ENCODE results near the gene DLGAP1. TPM values are rescaled to one million over a fixed set of nuclear protein-coding genes. Genes with fewer than 3 reads are reported as not detected.

Gene DLGAP1
- total RNA-seq, 3 donors from 2014 or later (not counting 1 experiment from before 2014, with no cell fraction given), result not detected

GRCh38 chr18:4385876-4386275 is 69.2 kb downstream of the DLGAP1 start:
- Mint-ChIP-seq H3K27me3 (ENCODE audit: low read depth in 2 of 2) (no peaks in the 10 kb centered on the region), H3K4me3 (no peak overlapping the region), H3K27ac (no peak overlapping the region), H3K9me3 (peaks cover 17 to 23% of the 10 kb centered on the region in 2 donors), H3K4me1 (no peaks in the 10 kb centered on the region), H3K36me3 (no peaks in the 10 kb centered on the region)
- 60% methylated on average over 3 of the region's 3 CpGs for WGBS (ENCODE audit: insufficient coverage)
- DNase-seq (no peak), ATAC-seq (no peak)
- Histone ChIP-seq H3K9me3 (ENCODE audit: control insufficient read depth, insufficient read depth, low read length) (no peaks in the 10 kb centered on the region), H3K27me3 (ENCODE audit: control insufficient read depth, insufficient read depth, low read length) (no peaks in the 10 kb centered on the region), H3K4me3 (ENCODE audit: low read length) (no peak overlapping the region), H3K36me3 (ENCODE audit: control insufficient read depth, insufficient read depth, low read length) (no peaks in the 10 kb centered on the region), H3K4me1 (ENCODE audit: control insufficient read depth, insufficient read depth, low read length) (no peaks in the 10 kb centered on the region), H3K27ac (ENCODE audit: low read length) (no peak overlapping the region)
- intact Hi-C loops (cut with micrococcal nuclease), result no loop called here
- no peak for TF ChIP-seq CTCF (IDR thresholded peaks at IDR 0.05)

- Histone ChIP-seq H3K9me3 (ENCODE audit: control insufficient read depth, insufficient read depth, low read length) (no peaks in the 10 kb centered on the region), H3K36me3 (ENCODE audit: control insufficient read depth, insufficient read depth, low read length) (no peaks in the 10 kb centered on the region), H3K4me3 (ENCODE audit: low read length) (no peak overlapping the region), H3K27ac (ENCODE audit: low read length) (no peak overlapping the region), H3K4me1 (ENCODE audit: control insufficient read depth, insufficient read depth, low read length) (no peaks in the 10 kb centered on the region), H3K27me3 (ENCODE audit: control insufficient read depth, insufficient read depth, low read length) (no peaks in the 10 kb centered on the region)
- H3K27me3 Mint-ChIP-seq (ENCODE audit: low read depth in 2 of 2), result no peaks in the 10 kb centered on the region
- H3K4me3 Mint-ChIP-seq, result no peak overlapping the region
- H3K4me1 Mint-ChIP-seq, result no peaks in the 10 kb centered on the region
- H3K36me3 Mint-ChIP-seq, result no peaks in the 10 kb centered on the region
- DNase-seq, result no peak
- WGBS (ENCODE audit: insufficient coverage), result 25% methylated on average over 1 of the region's 3 CpGs
- no peak for ATAC-seq
- H3K27ac Mint-ChIP-seq, result no peak overlapping the region
- intact Hi-C loops (cut with micrococcal nuclease), result no loop called here
- H3K9me3 Mint-ChIP-seq, result peaks cover 17 to 23% of the 10 kb centered on the region in 2 donors
- TF ChIP-seq CTCF (IDR thresholded peaks at IDR 0.05), result no peak
Observed at GRCh38 chr18:4384932-4385331, 70.2 kb downstream of the DLGAP1 start.

GRCh38 chr18:4374564-4374963 is 80.5 kb downstream of the DLGAP1 start:
- Histone ChIP-seq H3K27me3 (ENCODE audit: control insufficient read depth, insufficient read depth, low read length) (no peaks in the 10 kb centered on the region), H3K9me3 (ENCODE audit: control insufficient read depth, insufficient read depth, low read length) (no peaks in the 10 kb centered on the region), H3K4me3 (ENCODE audit: low read length) (no peak overlapping the region), H3K36me3 (ENCODE audit: control insufficient read depth, insufficient read depth, low read length) (no peaks in the 10 kb centered on the region), H3K27ac (ENCODE audit: low read length) (no peak overlapping the region), H3K4me1 (ENCODE audit: control insufficient read depth, insufficient read depth, low read length) (no peaks in the 10 kb centered on the region)
- Mint-ChIP-seq H3K4me3 (no peak overlapping the region), H3K36me3 (no peaks in the 10 kb centered on the region), H3K4me1 (no peaks in the 10 kb centered on the region), H3K9me3 (peaks cover 12 to 25% of the 10 kb centered on the region in 2 donors), H3K27me3 (ENCODE audit: low read depth in 2 of 2) (no peaks in the 10 kb centered on the region), H3K27ac (no peak overlapping the region)
- DNase-seq (no peak), ATAC-seq (no peak)
- WGBS (ENCODE audit: insufficient coverage), result no CpG with 5 or more reads among the region's 1 CpG
- TF ChIP-seq CTCF (IDR thresholded peaks at IDR 0.05), result no peak
- intact Hi-C loops (cut with micrococcal nuclease), result no loop called here

- no peak overlapping the region for H3K4me3 ChIP-seq (ENCODE audit: low read length)
- no peaks in the 10 kb centered on the region for H3K4me1 Mint-ChIP-seq
- 66% methylated on average over 4 of the region's 4 CpGs for WGBS (ENCODE audit: insufficient coverage)
- H3K4me3 Mint-ChIP-seq, result no peak overlapping the region
- H3K9me3 Mint-ChIP-seq, result peaks cover 18 to 23% of the 10 kb centered on the region in 2 donors
- ATAC-seq, result no peak
- H3K9me3 ChIP-seq (ENCODE audit: control insufficient read depth, insufficient read depth, low read length), result no peaks in the 10 kb centered on the region
- no peaks in the 10 kb centered on the region for H3K36me3 Mint-ChIP-seq
- no peaks in the 10 kb centered on the region for H3K27me3 Mint-ChIP-seq (ENCODE audit: low read depth in 2 of 2)
- H3K36me3 ChIP-seq (ENCODE audit: control insufficient read depth, insufficient read depth, low read length), result no peaks in the 10 kb centered on the region
- TF ChIP-seq CTCF (IDR thresholded peaks at IDR 0.05), result no peak
- no peak for DNase-seq
- intact Hi-C loops (cut with micrococcal nuclease), result no loop called here
- no peak overlapping the region for H3K27ac Mint-ChIP-seq
- H3K4me1 ChIP-seq (ENCODE audit: control insufficient read depth, insufficient read depth, low read length), result no peaks in the 10 kb centered on the region
- no peak overlapping the region for H3K27ac ChIP-seq (ENCODE audit: low read length)
- no peaks in the 10 kb centered on the region for H3K27me3 ChIP-seq (ENCODE audit: control insufficient read depth, insufficient read depth, low read length)
Observed at GRCh38 chr18:4369705-4370104, 85.4 kb downstream of the DLGAP1 start.
